ENCODE data around the gene LPP. TPM values are rescaled to one million over a fixed set of nuclear protein-coding genes. Genes with fewer than 3 reads are reported as not detected.
"Not testable (repeated sequence)": the region's sequence is repeated elsewhere in the genome, so short reads cannot be mapped to it uniquely, and the experiment has no call there.

LPP gene
- total RNA-seq, 1 donor from 2014 or later: 23.1 TPM

- Mint-ChIP-seq H3K27me3 (ENCODE audit: unreplicated experiment) (no peaks in the 10 kb centered on the region), H3K27ac (ENCODE audit: unreplicated experiment) (no peak overlapping the region), H3K9me3 (ENCODE audit: unreplicated experiment) (no peaks in the 10 kb centered on the region), H3K4me1 (ENCODE audit: low read depth, unreplicated experiment) (no peaks in the 10 kb centered on the region), H3K4me3 (ENCODE audit: unreplicated experiment) (no peak overlapping the region), H3K36me3 (ENCODE audit: unreplicated experiment) (no peaks in the 10 kb centered on the region)
- TF ChIP-seq, protein P1, sequence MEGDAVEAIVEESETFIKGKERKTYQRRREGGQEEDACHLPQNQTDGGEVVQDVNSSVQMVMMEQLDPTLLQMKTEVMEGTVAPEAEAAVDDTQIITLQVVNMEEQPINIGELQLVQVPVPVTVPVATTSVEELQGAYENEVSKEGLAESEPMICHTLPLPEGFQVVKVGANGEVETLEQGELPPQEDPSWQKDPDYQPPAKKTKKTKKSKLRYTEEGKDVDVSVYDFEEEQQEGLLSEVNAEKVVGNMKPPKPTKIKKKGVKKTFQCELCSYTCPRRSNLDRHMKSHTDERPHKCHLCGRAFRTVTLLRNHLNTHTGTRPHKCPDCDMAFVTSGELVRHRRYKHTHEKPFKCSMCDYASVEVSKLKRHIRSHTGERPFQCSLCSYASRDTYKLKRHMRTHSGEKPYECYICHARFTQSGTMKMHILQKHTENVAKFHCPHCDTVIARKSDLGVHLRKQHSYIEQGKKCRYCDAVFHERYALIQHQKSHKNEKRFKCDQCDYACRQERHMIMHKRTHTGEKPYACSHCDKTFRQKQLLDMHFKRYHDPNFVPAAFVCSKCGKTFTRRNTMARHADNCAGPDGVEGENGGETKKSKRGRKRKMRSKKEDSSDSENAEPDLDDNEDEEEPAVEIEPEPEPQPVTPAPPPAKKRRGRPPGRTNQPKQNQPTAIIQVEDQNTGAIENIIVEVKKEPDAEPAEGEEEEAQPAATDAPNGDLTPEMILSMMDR (IDR thresholded peaks at IDR 0.05; ENCODE audit: partially characterized antibody, unreplicated experiment): no peak
- DNase-seq: no peak
Measured at GRCh38 chr3:188416041-188416440, 262.1 kb downstream of the LPP start.

GRCh38 chr3:188417271-188417696 lies 263.3 kb downstream of the LPP start:
- Mint-ChIP-seq H3K27me3 (ENCODE audit: unreplicated experiment) (no peaks in the 10 kb centered on the region), H3K4me3 (ENCODE audit: unreplicated experiment) (no peak overlapping the region), H3K36me3 (ENCODE audit: unreplicated experiment) (no peaks in the 10 kb centered on the region), H3K4me1 (ENCODE audit: low read depth, unreplicated experiment) (no peaks in the 10 kb centered on the region), H3K9me3 (ENCODE audit: unreplicated experiment) (no peaks in the 10 kb centered on the region), H3K27ac (ENCODE audit: unreplicated experiment) (no peak overlapping the region)
- DNase-seq: no peak
- TF ChIP-seq, protein P1 (IDR thresholded peaks at IDR 0.05; ENCODE audit: partially characterized antibody, unreplicated experiment): no peak

- Mint-ChIP-seq H3K36me3 (ENCODE audit: unreplicated experiment) (no peaks in the 10 kb centered on the region), H3K9me3 (ENCODE audit: unreplicated experiment) (no peaks in the 10 kb centered on the region), H3K4me3 (ENCODE audit: unreplicated experiment) (no peak overlapping the region), H3K27me3 (ENCODE audit: unreplicated experiment) (no peaks in the 10 kb centered on the region), H3K27ac (ENCODE audit: unreplicated experiment) (no peak overlapping the region), H3K4me1 (ENCODE audit: low read depth, unreplicated experiment) (no peaks in the 10 kb centered on the region)
- TF ChIP-seq, protein P1 (IDR thresholded peaks at IDR 0.05; ENCODE audit: partially characterized antibody, unreplicated experiment): no peak
- DNase-seq: no peak
Measured at GRCh38 chr3:188417766-188418165, 263.8 kb downstream of the LPP start.

DNA sequence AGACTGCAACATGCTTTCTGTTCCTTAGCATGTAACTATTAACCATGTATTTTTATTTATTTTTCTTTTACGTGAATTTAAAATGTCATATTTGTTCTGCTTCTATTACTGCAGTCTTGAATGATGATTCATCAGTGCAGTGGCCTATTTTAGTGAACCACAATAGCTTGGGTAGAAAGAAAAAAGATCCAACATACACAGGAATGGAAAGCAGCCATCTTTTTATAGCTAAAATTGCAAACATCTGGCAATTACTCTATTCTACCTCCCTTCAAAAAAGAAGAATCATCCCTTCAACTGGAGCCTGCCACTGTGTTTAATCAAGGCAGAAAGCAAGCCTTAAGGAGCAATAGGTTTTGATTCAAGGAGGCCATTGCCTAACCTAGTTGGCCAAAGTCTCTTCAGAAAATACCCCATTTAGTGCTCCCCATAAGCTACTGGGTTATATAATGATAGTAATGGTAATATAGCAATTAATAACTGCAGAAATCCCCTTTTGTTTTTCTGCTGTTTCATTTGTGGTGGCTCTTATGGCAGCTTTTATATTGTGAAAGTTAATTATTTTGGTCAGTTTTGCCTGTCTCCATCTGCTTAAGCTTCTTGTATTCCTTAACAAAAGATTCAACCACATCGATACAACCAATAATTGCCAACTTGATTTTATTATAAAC lies 267.3 kb downstream of the LPP start:
- no peaks in the 10 kb centered on the region for H3K27me3 Mint-ChIP-seq (ENCODE audit: unreplicated experiment)
- no peaks in the 10 kb centered on the region for H3K4me1 Mint-ChIP-seq (ENCODE audit: low read depth, unreplicated experiment)
- H3K4me3 Mint-ChIP-seq (ENCODE audit: unreplicated experiment): no peak overlapping the region
- no peaks in the 10 kb centered on the region for H3K9me3 Mint-ChIP-seq (ENCODE audit: unreplicated experiment)
- peaks cover 6% of the 10 kb centered on the region for H3K36me3 Mint-ChIP-seq (ENCODE audit: unreplicated experiment)
- TF ChIP-seq, protein P1 (IDR thresholded peaks at IDR 0.05; ENCODE audit: partially characterized antibody, unreplicated experiment): no peak
- H3K27ac Mint-ChIP-seq (ENCODE audit: unreplicated experiment): no peak overlapping the region
- DNase-seq: no peak

- Mint-ChIP-seq H3K27ac (ENCODE audit: unreplicated experiment) (no peak overlapping the region), H3K36me3 (ENCODE audit: unreplicated experiment) (peaks cover 6% of the 10 kb centered on the region), H3K9me3 (ENCODE audit: unreplicated experiment) (no peaks in the 10 kb centered on the region), H3K27me3 (ENCODE audit: unreplicated experiment) (no peaks in the 10 kb centered on the region), H3K4me1 (ENCODE audit: low read depth, unreplicated experiment) (no peaks in the 10 kb centered on the region), H3K4me3 (ENCODE audit: unreplicated experiment) (no peak overlapping the region)
- TF ChIP-seq, protein P1 (IDR thresholded peaks at IDR 0.05; ENCODE audit: partially characterized antibody, unreplicated experiment): no peak
- DNase-seq: no peak
Measured at GRCh38 chr3:188421836-188422540, 268.0 kb downstream of the LPP start.

DNA sequence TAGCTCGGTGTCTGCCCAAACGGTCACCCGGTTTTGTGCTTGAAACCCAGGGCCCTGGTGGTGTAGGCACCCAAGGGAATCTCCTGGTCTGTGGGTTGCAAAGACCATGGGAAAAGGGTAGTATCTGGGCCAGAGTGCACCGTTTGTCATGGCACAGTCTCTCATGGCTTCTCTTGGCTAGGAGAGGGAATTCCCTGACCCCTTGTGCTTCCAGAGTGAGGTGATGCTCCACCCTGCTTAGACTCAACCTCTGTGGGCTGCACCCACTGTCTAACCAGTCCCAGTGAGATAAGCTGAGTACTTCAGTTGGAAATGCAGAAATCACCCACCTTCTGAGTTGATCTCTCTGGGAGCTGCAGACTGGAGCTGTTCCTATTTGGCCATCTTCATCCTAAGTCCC lies 274.0 kb downstream of the LPP start:
- DNase-seq; H3K9me3 Mint-ChIP-seq (ENCODE audit: unreplicated experiment): not testable (repeated sequence)

More for the DNA sequence above, 274.0 kb downstream of the LPP start:
- H3K4me3 Mint-ChIP-seq (ENCODE audit: unreplicated experiment); H3K27ac Mint-ChIP-seq (ENCODE audit: unreplicated experiment); H3K4me1 Mint-ChIP-seq (ENCODE audit: low read depth, unreplicated experiment); H3K27me3 Mint-ChIP-seq (ENCODE audit: unreplicated experiment): not testable (repeated sequence)
- peaks cover 11% of the 10 kb centered on the region for H3K36me3 Mint-ChIP-seq (ENCODE audit: unreplicated experiment)

All from glutamatergic neuron (in vitro differentiated cells).